Fibroblast of lung (primary cell): ENCODE measurements around the gene AK8.

Source experiments
- CTCF ChIP-seq, 2 donors: IDR thresholded peaks in 1 of 2; conservative IDR thresholded peaks in 1 of 2; 1 replicate in 1 of 2; 2 replicates in 1 of 2; pipeline ENCODE4 v1.5.1; 2011 to 2012; ENCODE audit warnings: low read length in 2 of 2, control low read depth in 1 of 2, inconsistent platforms in 1 of 2, low read depth in 1 of 2, mild to moderate bottlenecking in 1 of 2
- EZH2 ChIP-seq: IDR thresholded peaks from 2 replicates; pipeline ENCODE4 v1.5.1; 2012; ENCODE audit warnings: low read length, control low read depth, mild to moderate bottlenecking; ENCODE audit errors: missing control alignments

GRCh38 chr9:132699956-132700355 is 178.1 kb downstream of the AK8 start:
- no peak for TF ChIP-seq CTCF (conservative IDR thresholded peaks at IDR 0.05 in 1 of 2, IDR thresholded peaks at IDR 0.05 in 1 of 2; ENCODE audit: low read depth in 1 of 2, low read length in 2 of 2)
- no peak for TF ChIP-seq EZH2
